WTC11 (cell line): ENCODE measurements around the gene DPP4.

Experiments
- CTCF ChIP-seq: fragments of 200-600 bp; IDR thresholded peaks from 2 replicates; pipeline ENCODE4 v1.8.0; 2022; ENCODE audit warnings: antibody characterized with exemption
- HMGXB4 ChIP-seq: sonication (generic); formaldehyde crosslinking; IDR thresholded peaks from 2 replicates; pipeline ENCODE4 v1.8.1; 2023; ENCODE audit warnings: mild to moderate bottlenecking, moderate library complexity, missing genetic modification reagents
- NFYB ChIP-seq: sonication (generic); formaldehyde crosslinking; conservative IDR thresholded peaks from 2 replicates; pipeline ENCODE4 v1.8.0; 2022; ENCODE audit warnings: low read depth, missing genetic modification reagents
- TF ChIP-seq, protein P1 (sequence below): sonication (generic); formaldehyde crosslinking; IDR thresholded peaks from 2 replicates; pipeline ENCODE4 v1.8.0; 2022; ENCODE audit warnings: mild to moderate bottlenecking, missing genetic modification reagents
- TF ChIP-seq, protein P2 (sequence below): sonication (generic); formaldehyde crosslinking; IDR thresholded peaks from 2 replicates; pipeline ENCODE4 v1.8.1; 2023; ENCODE audit warnings: mild to moderate bottlenecking, missing genetic modification reagents, borderline replicate concordance

DNA sequence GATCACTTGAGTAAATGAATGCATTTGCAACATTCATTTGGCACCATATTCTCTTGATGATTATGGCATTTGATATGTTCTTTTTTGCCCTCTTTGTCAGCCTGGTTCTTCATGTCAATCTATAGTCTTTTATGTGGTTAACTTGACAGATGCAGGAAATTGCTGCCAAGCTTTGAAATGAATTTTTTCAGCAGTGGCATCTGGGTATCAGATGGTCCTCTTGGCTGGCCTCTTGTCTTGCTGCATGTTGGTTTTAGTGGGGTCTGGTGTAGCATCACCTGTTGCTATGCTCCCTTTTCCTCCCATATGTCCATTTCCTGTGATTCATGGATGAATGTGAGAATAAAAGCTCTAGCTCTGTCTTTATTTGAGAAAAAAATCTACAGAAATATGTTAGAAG, 119.9 kb downstream of the DPP4 start:
- TF ChIP-seq, protein P1, sequence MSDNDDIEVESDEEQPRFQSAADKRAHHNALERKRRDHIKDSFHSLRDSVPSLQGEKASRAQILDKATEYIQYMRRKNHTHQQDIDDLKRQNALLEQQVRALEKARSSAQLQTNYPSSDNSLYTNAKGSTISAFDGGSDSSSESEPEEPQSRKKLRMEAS, result no peak
- TF ChIP-seq CTCF (no peak), HMGXB4 (CRISPR knock-in tag) (no peak), NFYB (CRISPR knock-in tag) (no peak)
- TF ChIP-seq, protein P2, sequence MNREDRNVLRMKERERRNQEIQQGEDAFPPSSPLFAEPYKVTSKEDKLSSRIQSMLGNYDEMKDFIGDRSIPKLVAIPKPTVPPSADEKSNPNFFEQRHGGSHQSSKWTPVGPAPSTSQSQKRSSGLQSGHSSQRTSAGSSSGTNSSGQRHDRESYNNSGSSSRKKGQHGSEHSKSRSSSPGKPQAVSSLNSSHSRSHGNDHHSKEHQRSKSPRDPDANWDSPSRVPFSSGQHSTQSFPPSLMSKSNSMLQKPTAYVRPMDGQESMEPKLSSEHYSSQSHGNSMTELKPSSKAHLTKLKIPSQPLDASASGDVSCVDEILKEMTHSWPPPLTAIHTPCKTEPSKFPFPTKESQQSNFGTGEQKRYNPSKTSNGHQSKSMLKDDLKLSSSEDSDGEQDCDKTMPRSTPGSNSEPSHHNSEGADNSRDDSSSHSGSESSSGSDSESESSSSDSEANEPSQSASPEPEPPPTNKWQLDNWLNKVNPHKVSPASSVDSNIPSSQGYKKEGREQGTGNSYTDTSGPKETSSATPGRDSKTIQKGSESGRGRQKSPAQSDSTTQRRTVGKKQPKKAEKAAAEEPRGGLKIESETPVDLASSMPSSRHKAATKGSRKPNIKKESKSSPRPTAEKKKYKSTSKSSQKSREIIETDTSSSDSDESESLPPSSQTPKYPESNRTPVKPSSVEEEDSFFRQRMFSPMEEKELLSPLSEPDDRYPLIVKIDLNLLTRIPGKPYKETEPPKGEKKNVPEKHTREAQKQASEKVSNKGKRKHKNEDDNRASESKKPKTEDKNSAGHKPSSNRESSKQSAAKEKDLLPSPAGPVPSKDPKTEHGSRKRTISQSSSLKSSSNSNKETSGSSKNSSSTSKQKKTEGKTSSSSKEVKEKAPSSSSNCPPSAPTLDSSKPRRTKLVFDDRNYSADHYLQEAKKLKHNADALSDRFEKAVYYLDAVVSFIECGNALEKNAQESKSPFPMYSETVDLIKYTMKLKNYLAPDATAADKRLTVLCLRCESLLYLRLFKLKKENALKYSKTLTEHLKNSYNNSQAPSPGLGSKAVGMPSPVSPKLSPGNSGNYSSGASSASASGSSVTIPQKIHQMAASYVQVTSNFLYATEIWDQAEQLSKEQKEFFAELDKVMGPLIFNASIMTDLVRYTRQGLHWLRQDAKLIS (CRISPR knock-in tag), result no peak
